Glutamatergic neuron (in vitro differentiated cells): ENCODE measurements around the gene ICAM3. TPM values are rescaled to one million over a fixed set of nuclear protein-coding genes. Genes with fewer than 3 reads are reported as not detected.

ENCODE experiments used
- DNase-seq: peaks from one replicate; pipeline ENCODE4 v3.0.0; 2022
- H3K27ac Mint-ChIP-seq: one replicate; pipeline ENCODE4 v1.8.0; 2020; ENCODE audit warnings: mild to moderate bottlenecking, mixed read lengths, inconsistent platforms; ENCODE audit not compliant: unreplicated experiment
- H3K27me3 Mint-ChIP-seq: one replicate; pipeline ENCODE4 v1.8.0; 2020; ENCODE audit warnings: mild to moderate bottlenecking, moderate library complexity, mixed read lengths, inconsistent platforms; ENCODE audit not compliant: unreplicated experiment
- H3K36me3 Mint-ChIP-seq: one replicate; pipeline ENCODE4 v1.8.0; 2020; ENCODE audit warnings: mild to moderate bottlenecking, mixed read lengths, inconsistent platforms; ENCODE audit not compliant: unreplicated experiment
- H3K4me1 Mint-ChIP-seq: one replicate; pipeline ENCODE4 v1.8.0; 2020; ENCODE audit warnings: mild to moderate bottlenecking, low read depth, mixed read lengths, inconsistent platforms; ENCODE audit not compliant: unreplicated experiment
- H3K4me3 Mint-ChIP-seq: one replicate; pipeline ENCODE4 v1.8.0; 2020; ENCODE audit warnings: mild to moderate bottlenecking, mixed read lengths, inconsistent platforms; ENCODE audit not compliant: unreplicated experiment
- H3K9me3 Mint-ChIP-seq: one replicate; pipeline ENCODE4 v1.8.0; 2020; ENCODE audit warnings: mild to moderate bottlenecking, moderate library complexity, mixed read lengths, inconsistent platforms; ENCODE audit not compliant: unreplicated experiment
- total RNA-seq: library from RNA; stranded (reverse); fragmentation: NEBNext Ultra II Directional; extraction: Animal tissue kit (Norgen Biotek cat#: 25700); gene quantifications from one replicate; pipeline ENCODE4 v1.2.1, GENCODE V29; 2021; ENCODE audit not compliant: unreplicated experiment
- TF ChIP-seq, protein P1 (sequence below): fragments of 200-600 bp; sonication (generic); IDR thresholded peaks from one replicate; pipeline ENCODE4 v1.5.0; 2021; ENCODE audit not compliant: partially characterized antibody, unreplicated experiment

The ICAM3 gene
- total RNA-seq, 1 donor from 2014 or later, result 2.0 TPM

DNA sequence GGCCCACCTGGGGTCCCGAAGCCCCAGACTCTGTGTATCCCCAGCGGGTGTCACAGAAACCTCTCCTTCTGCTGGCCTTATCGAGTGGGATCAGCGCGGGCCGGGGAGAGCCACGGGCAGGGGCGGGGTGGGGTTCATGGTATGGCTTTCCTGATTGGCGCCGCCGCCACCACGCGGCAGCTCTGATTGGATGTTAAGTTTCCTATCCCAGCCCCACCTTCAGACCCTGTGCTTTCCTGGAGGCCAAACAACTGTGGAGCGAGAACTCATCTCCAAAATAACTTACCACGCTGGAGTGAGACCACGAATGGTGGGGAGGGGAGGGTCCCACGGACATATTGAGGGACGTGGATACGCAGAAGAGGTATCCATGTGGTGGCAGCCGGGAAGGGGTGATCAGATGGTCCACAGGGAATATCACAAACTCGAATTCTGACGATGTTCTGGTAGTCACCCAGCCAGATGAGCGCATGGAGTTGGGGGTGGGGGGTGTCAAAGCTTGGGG, 50.7 kb downstream of the ICAM3 start:
- Mint-ChIP-seq H3K27me3 (peaks cover 31% of the 10 kb centered on the region), H3K36me3 (no peaks in the 10 kb centered on the region), H3K9me3 (peaks cover 14% of the 10 kb centered on the region), H3K4me1 (peaks cover 5% of the 10 kb centered on the region), H3K4me3 (peak overlapping the region; percentile 31), H3K27ac (no peak overlapping the region)
- no peak for DNase-seq
- TF ChIP-seq, protein P1, sequence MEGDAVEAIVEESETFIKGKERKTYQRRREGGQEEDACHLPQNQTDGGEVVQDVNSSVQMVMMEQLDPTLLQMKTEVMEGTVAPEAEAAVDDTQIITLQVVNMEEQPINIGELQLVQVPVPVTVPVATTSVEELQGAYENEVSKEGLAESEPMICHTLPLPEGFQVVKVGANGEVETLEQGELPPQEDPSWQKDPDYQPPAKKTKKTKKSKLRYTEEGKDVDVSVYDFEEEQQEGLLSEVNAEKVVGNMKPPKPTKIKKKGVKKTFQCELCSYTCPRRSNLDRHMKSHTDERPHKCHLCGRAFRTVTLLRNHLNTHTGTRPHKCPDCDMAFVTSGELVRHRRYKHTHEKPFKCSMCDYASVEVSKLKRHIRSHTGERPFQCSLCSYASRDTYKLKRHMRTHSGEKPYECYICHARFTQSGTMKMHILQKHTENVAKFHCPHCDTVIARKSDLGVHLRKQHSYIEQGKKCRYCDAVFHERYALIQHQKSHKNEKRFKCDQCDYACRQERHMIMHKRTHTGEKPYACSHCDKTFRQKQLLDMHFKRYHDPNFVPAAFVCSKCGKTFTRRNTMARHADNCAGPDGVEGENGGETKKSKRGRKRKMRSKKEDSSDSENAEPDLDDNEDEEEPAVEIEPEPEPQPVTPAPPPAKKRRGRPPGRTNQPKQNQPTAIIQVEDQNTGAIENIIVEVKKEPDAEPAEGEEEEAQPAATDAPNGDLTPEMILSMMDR, result no peak

DNA sequence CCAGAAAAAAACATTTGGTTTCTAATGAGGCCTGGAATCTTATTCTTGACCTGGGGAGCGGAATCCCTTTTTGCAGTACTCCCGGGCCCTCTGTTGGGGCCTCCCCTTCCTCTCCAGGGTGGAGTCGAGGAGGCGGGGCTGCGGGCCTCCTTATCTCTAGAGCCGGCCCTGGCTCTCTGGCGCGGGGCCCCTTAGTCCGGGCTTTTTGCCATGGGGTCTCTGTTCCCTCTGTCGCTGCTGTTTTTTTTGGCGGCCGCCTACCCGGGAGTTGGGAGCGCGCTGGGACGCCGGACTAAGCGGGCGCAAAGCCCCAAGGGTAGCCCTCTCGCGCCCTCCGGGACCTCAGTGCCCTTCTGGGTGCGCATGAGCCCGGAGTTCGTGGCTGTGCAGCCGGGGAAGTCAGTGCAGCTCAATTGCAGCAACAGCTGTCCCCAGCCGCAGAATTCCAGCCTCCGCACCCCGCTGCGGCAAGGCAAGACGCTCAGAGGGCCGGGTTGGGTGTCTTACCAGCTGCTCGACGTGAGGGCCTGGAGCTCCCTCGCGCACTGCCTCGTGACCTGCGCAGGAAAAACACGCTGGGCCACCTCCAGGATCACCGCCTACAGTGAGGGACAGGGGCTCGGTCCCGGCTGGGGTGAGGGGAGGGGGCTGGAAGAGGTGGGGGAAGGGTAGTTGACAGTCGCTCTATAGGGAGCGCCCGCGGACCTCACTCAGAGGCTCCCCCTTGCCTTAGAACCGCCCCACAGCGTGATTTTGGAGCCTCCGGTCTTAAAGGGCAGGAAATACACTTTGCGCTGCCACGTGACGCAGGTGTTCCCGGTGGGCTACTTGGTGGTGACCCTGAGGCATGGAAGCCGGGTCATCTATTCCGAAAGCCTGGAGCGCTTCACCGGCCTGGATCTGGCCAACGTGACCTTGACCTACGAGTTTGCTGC, 52.4 kb downstream of the ICAM3 start, which contains the start of gene ICAM4:
Gene ICAM4, plus strand, starts transcription at position 153 of the 935 bp plus-strand sequence. Its CDS starts 58 bp downstream, at position 211.
- H3K27me3 Mint-ChIP-seq, result peaks cover 22% of the 10 kb centered on the region

DNA sequence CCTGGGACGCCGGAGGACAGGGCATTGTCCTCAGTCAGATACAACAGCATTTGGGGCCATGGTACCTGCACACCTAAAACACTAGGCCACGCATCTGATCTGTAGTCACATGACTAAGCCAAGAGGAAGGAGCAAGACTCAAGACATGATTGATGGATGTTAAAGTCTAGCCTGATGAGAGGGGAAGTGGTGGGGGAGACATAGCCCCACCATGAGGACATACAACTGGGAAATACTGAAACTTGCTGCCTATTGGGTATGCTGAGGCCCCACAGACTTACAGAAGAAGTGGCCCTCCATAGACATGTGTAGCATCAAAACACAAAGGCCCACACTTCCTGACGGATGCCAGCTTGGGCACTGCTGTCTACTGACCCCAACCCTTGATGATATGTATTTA, 54.0 kb downstream of the ICAM3 start:
- H3K4me3 Mint-ChIP-seq, result no peak overlapping the region
- no peak for DNase-seq
- H3K4me1 Mint-ChIP-seq, result no peaks in the 10 kb centered on the region
- H3K9me3 Mint-ChIP-seq, result peaks cover 5% of the 10 kb centered on the region
- TF ChIP-seq, protein P1, result no peak
- H3K27ac Mint-ChIP-seq, result no peak overlapping the region
- peaks cover 15% of the 10 kb centered on the region for H3K27me3 Mint-ChIP-seq
- H3K36me3 Mint-ChIP-seq, result no peaks in the 10 kb centered on the region

More for the DNA sequence above, 52.4 kb downstream of the ICAM3 start, which contains the start of gene ICAM4:
- peak; percentile 33 for DNase-seq
- peaks cover 1% of the 10 kb centered on the region for H3K4me1 Mint-ChIP-seq
- no peaks in the 10 kb centered on the region for H3K36me3 Mint-ChIP-seq
- TF ChIP-seq, protein P1, result no peak
- no peak within 1 kb of the TSS for H3K27ac Mint-ChIP-seq
- H3K9me3 Mint-ChIP-seq, result peaks cover 7% of the 10 kb centered on the region
- no peak within 1 kb of the TSS for H3K4me3 Mint-ChIP-seq

DNA sequence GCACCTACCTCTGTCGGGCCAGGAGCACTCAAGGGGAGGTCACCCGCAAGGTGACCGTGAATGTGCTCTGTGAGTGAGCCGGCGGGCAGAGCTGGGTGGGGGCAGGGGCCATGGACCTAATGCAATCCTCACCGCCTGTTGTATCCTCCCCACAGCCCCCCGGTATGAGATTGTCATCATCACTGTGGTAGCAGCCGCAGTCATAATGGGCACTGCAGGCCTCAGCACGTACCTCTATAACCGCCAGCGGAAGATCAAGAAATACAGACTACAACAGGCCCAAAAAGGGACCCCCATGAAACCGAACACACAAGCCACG, 54.5 kb downstream of the ICAM3 start:
- H3K27ac Mint-ChIP-seq, result no peak overlapping the region
- H3K27me3 Mint-ChIP-seq, result peaks cover 13% of the 10 kb centered on the region
- peaks cover 5% of the 10 kb centered on the region for H3K9me3 Mint-ChIP-seq
- TF ChIP-seq, protein P1, result no peak
- no peak overlapping the region for H3K4me3 Mint-ChIP-seq
- no peak for DNase-seq
- no peaks in the 10 kb centered on the region for H3K36me3 Mint-ChIP-seq
- H3K4me1 Mint-ChIP-seq, result no peaks in the 10 kb centered on the region
